Activated naive CD8-positive, alpha-beta T cell treated with anti-CD3 and anti-CD28 coated beads, Interleukin-2, amount 50 U/mL, for 16 hours (primary cell): ENCODE results near the gene NIP7.
A peak's percentile ranks its signal among the peaks of the same experiment; 100 is the strongest.
"Not testable (repeated sequence)": the region's sequence is repeated elsewhere in the genome, so short reads cannot be mapped to it uniquely, and the experiment has no call there.

Experiments used
- DNase-seq: peaks from one replicate; pipeline ENCODE4 v3.0.0-alpha.2; 2020; ENCODE audit warnings: low read depth, low spot score

NIP7 gene

GRCh38 chr16:69339289-69340094, at the start of gene NIP7, which contains the start of gene COG8:
Gene NIP7, plus strand, starts transcription at chr16:69339772. Its CDS starts 58 bp downstream, at chr16:69339830.
Gene COG8, minus strand, starts transcription at chr16:69339564. Its CDS starts 12 bp downstream, at chr16:69339552.
- peak; percentile 88 for DNase-seq

GRCh38 chr16:69291657-69292056, 47.9 kb upstream of the NIP7 start:
- not testable (repeated sequence) for DNase-seq

GRCh38 chr16:69293401-69293800, 46.2 kb upstream of the NIP7 start:
- no peak for DNase-seq

- no peak for DNase-seq
Measured at GRCh38 chr16:69294051-69294450, 45.5 kb upstream of the NIP7 start.

- DNase-seq = not testable (repeated sequence)
Measured at GRCh38 chr16:69296771-69297170, 42.8 kb upstream of the NIP7 start.

GRCh38 chr16:69298261-69298660, 41.3 kb upstream of the NIP7 start:
- no peak for DNase-seq

- no peak for DNase-seq
Measured at GRCh38 chr16:69301187-69301586, 38.4 kb upstream of the NIP7 start.

- no peak for DNase-seq
Measured at GRCh38 chr16:69301861-69302260, 37.7 kb upstream of the NIP7 start.

GRCh38 chr16:69302301-69302700, 37.3 kb upstream of the NIP7 start:
- no peak for DNase-seq

GRCh38 chr16:69306031-69306430, 33.5 kb upstream of the NIP7 start:
- DNase-seq = no peak

- DNase-seq = no peak
Measured at GRCh38 chr16:69307091-69307490, 32.5 kb upstream of the NIP7 start.

GRCh38 chr16:69307856-69308255, 31.7 kb upstream of the NIP7 start:
- DNase-seq = no peak

- DNase-seq = no peak
Measured at GRCh38 chr16:69309316-69309715, 30.3 kb upstream of the NIP7 start.

GRCh38 chr16:69310653-69311532, 28.7 kb upstream of the NIP7 start, which contains the start of gene VPS4A:
Gene VPS4A, plus strand, starts transcription at chr16:69311350. Its CDS starts 162 bp downstream, at chr16:69311512.
- peak; percentile 95 for DNase-seq

GRCh38 chr16:69311533-69312387, 27.8 kb upstream of the NIP7 start:
- peak; percentile 11 for DNase-seq

GRCh38 chr16:69313469-69313868, 26.1 kb upstream of the NIP7 start:
- no peak for DNase-seq

GRCh38 chr16:69314534-69314933, 25.0 kb upstream of the NIP7 start:
- DNase-seq = no peak

- DNase-seq = no peak
Measured at GRCh38 chr16:69315486-69316311, 23.9 kb upstream of the NIP7 start.

GRCh38 chr16:69316595-69317034, 23.0 kb upstream of the NIP7 start:
- DNase-seq = no peak

- no peak for DNase-seq
Measured at GRCh38 chr16:69318177-69318910, 21.2 kb upstream of the NIP7 start.
